Gastrocnemius medialis (tissue), 4 donors: ENCODE data around the gene ZNF660.
"Not testable (repeated sequence)": the region's sequence is repeated elsewhere in the genome, so short reads cannot be mapped to it uniquely, and the experiment has no call there.

ENCODE experiments used
- CTCF ChIP-seq, 5 experiments: fragments of 450-650 bp in 3 of 5; fragments of 200-600 bp in 2 of 5; sonication (generic) in 2 of 5; IDR thresholded peaks in 4 of 5; conservative IDR thresholded peaks in 1 of 5; 1 replicate in 4 of 5; 2 replicates in 1 of 5; pipeline ENCODE4 v1.5.1; 2016 to 2019; ENCODE audit warnings: antibody characterized with exemption in 5 of 5, mild to moderate bottlenecking in 3 of 5, moderate library complexity in 3 of 5
- POLR2A ChIP-seq, 2 donors: fragments of 450-650 bp; IDR thresholded peaks; one replicate each; pipeline ENCODE4 v1.6.1; 2017; ENCODE audit warnings: antibody characterized with exemption in 2 of 2, mild to moderate bottlenecking in 2 of 2, moderate library complexity in 2 of 2

GRCh38 chr3:44578316-44578715 is 6.4 kb upstream of the ZNF660 start:
- not testable (repeated sequence) for TF ChIP-seq CTCF (IDR thresholded peaks at IDR 0.05 in 4 of 5, conservative IDR thresholded peaks at IDR 0.05 in 1 of 5); POLR2A (IDR thresholded peaks at IDR 0.05)
